Neural cell (in vitro differentiated cells): ENCODE data around the gene ZNF497.

Experiments
- CTCF ChIP-seq: fragments of 450-650 bp; IDR thresholded peaks from 2 replicates; pipeline ENCODE4 v1.5.1; 2014; ENCODE audit warnings: antibody characterized with exemption, mild to moderate bottlenecking, moderate library complexity; ENCODE audit not compliant: poor library complexity, severe bottlenecking
- EP300 ChIP-seq: fragments of 450-650 bp; conservative IDR thresholded peaks from 2 replicates; pipeline ENCODE4 v1.6.1; 2014; ENCODE audit warnings: antibody characterized with exemption, mild to moderate bottlenecking, moderate library complexity; ENCODE audit not compliant: poor library complexity, severe bottlenecking
- EZH2 ChIP-seq: fragments of 200-600, 300-800 bp; shearing (Covaris generic), sonication (generic); IDR thresholded peaks from 2 replicates; pipeline ENCODE4 v1.6.1; 2014; ENCODE audit warnings: antibody characterized with exemption, low read length, borderline replicate concordance, mild to moderate bottlenecking; ENCODE audit not compliant: insufficient read depth, poor library complexity, severe bottlenecking
- MXI1 ChIP-seq: fragments of 450-650 bp; conservative IDR thresholded peaks from 2 replicates; pipeline ENCODE4 v1.6.1; 2014; ENCODE audit warnings: antibody characterized with exemption, mild to moderate bottlenecking; ENCODE audit not compliant: poor library complexity, severe bottlenecking
- POLR2AphosphoS5 ChIP-seq: IDR thresholded peaks from 2 replicates; pipeline ENCODE4 v1.6.1; 2012
- RAD21 ChIP-seq: fragments of 450-650 bp; conservative IDR thresholded peaks from 2 replicates; pipeline ENCODE4 v1.6.1; 2014; ENCODE audit warnings: antibody characterized with exemption, mild to moderate bottlenecking, moderate library complexity
- REST ChIP-seq: IDR thresholded peaks from 2 replicates; pipeline ENCODE4 v1.6.1; 2012; ENCODE audit warnings: borderline replicate concordance
- SMC3 ChIP-seq: fragments of 450-650 bp; conservative IDR thresholded peaks from 2 replicates; pipeline ENCODE4 v1.6.1; 2014; ENCODE audit warnings: antibody characterized with exemption, mild to moderate bottlenecking, moderate library complexity; ENCODE audit not compliant: poor library complexity
- TAF1 ChIP-seq: IDR thresholded peaks from 2 replicates; pipeline ENCODE4 v1.6.1; 2012; ENCODE audit warnings: low read depth

- TF ChIP-seq CTCF (no peak), MXI1 (no peak), RAD21 (no peak), EZH2 (no peak), POLR2AphosphoS5 (no peak), TAF1 (no peak), EP300 (no peak), SMC3 (no peak), REST (no peak)
Measured at GRCh38 chr19:58338336-58338735, 24.2 kb downstream of the ZNF497 start.
